ENCODE results near the gene ITGB6. TPM values are rescaled to one million over a fixed set of nuclear protein-coding genes. Genes with fewer than 3 reads are reported as not detected.
A peak's percentile ranks its signal among the peaks of the same experiment; 100 is the strongest.

The ITGB6 gene
- total RNA-seq, 4 donors from 2014 or later = 11.1 to 17.2 (median 13.4) TPM

DNA sequence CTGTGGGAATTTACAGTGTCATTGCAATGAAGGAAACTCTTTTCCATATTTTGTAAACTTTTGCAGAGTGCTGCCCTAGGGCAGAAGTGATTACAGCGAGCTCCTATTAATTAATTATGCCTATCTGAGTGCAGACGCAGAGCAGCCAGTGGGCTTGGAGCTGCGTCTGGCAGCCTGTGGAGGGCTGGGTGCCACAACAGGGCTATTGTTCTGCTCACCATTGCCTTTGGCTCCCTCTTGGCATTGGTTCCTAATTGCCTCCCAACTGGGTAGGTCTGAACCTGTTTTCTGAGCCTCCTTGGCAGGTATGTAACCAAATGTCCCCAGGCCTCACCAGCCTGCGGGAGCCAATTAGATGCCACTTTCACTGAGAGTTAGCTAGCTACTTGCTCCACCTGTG, 25.6 kb upstream of the ITGB6 start:
- no peaks in the 10 kb centered on the region for H3K27me3 ChIP-seq
- no peak for TF ChIP-seq POLR2A (IDR thresholded peaks at IDR 0.05)
- H3K4me1 ChIP-seq = peaks cover 36 to 72% of the 10 kb centered on the region in 2 donors
- H3K27ac ChIP-seq = peak overlapping the region in 1 of 3 donors; percentile 31
- DNase-seq = no peak
- H3K4me3 ChIP-seq (replicated peaks in 1 of 3) = no peak overlapping the region
- H3K36me3 ChIP-seq = no peaks in the 10 kb centered on the region
- H3K9me3 ChIP-seq = no peaks in the 10 kb centered on the region
- intact Hi-C loops (cut with DNase I) = no loop called here
- 90 to 91% methylated on average over 4 of the region's 4 CpGs for WGBS, 2 donors

DNA sequence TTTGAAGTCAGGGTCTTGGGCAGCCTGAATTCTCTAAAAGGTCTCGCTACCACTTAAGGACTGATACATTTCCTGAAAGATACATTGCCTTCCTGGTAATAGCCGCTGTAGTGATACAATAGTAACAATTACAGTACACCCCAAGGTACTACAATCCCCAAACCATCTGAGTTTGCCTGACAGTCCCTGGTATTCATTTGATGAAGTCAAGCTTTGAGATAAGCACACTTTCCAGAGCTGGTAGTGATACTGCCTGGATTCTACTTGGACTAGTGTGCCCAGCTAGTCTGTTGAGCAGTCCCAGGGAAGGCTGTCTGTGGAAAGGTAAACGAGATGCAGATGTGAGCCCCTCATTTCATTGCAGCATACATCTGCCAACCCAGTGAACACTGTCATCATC, 24.4 kb upstream of the ITGB6 start:
- Histone ChIP-seq H3K27me3 (no peaks in the 10 kb centered on the region), H3K4me1 (peaks cover 39 to 78% of the 10 kb centered on the region in 2 donors), H3K9me3 (no peaks in the 10 kb centered on the region), H3K36me3 (no peaks in the 10 kb centered on the region), H3K27ac (peak overlapping the region in 1 of 3 donors; percentile 96), H3K4me3 (replicated peaks in 1 of 3) (no peak overlapping the region)
- no peak for DNase-seq
- WGBS, 2 donors = 94 to 100% methylated on average over 3 of the region's 3 CpGs
- no peak for TF ChIP-seq POLR2A (IDR thresholded peaks at IDR 0.05)
- TF ChIP-seq, protein P1, sequence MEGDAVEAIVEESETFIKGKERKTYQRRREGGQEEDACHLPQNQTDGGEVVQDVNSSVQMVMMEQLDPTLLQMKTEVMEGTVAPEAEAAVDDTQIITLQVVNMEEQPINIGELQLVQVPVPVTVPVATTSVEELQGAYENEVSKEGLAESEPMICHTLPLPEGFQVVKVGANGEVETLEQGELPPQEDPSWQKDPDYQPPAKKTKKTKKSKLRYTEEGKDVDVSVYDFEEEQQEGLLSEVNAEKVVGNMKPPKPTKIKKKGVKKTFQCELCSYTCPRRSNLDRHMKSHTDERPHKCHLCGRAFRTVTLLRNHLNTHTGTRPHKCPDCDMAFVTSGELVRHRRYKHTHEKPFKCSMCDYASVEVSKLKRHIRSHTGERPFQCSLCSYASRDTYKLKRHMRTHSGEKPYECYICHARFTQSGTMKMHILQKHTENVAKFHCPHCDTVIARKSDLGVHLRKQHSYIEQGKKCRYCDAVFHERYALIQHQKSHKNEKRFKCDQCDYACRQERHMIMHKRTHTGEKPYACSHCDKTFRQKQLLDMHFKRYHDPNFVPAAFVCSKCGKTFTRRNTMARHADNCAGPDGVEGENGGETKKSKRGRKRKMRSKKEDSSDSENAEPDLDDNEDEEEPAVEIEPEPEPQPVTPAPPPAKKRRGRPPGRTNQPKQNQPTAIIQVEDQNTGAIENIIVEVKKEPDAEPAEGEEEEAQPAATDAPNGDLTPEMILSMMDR (IDR thresholded peaks at IDR 0.05) = no peak
- intact Hi-C loops (cut with DNase I) = no loop called here

DNA sequence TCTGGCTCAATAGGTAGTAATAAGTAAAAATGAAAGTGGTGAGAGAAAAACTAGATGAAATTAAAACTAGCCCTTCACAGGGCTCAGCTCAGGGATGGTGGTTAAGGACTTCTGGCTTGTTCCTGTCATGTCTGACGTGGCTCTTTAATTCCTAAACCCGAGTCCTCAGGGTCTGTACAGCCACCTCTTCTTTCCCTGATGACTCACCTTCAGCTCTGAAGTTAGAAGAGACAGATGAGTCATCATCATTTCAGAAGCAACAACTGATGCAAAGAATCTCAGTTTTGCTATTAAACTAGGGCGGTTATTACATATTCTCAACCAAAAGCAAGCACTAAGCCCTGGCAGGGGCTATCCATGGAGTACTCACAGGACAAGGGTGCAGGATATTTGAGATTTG, 24.0 kb upstream of the ITGB6 start:
- Histone ChIP-seq H3K9me3 (no peaks in the 10 kb centered on the region), H3K27me3 (no peaks in the 10 kb centered on the region), H3K4me3 (replicated peaks in 1 of 3) (no peak overlapping the region), H3K27ac (peak overlapping the region in 2 of 3 donors; percentile 11 to 96), H3K4me1 (peaks cover 39 to 78% of the 10 kb centered on the region in 2 donors), H3K36me3 (no peaks in the 10 kb centered on the region)
- TF ChIP-seq, protein P1 (IDR thresholded peaks at IDR 0.05) = no peak
- no peak for TF ChIP-seq POLR2A (IDR thresholded peaks at IDR 0.05)
- no peak for DNase-seq
- WGBS, 2 donors = 56 to 76% methylated on average over 3 of the region's 3 CpGs
- intact Hi-C loops (cut with DNase I) = no loop called here

DNA sequence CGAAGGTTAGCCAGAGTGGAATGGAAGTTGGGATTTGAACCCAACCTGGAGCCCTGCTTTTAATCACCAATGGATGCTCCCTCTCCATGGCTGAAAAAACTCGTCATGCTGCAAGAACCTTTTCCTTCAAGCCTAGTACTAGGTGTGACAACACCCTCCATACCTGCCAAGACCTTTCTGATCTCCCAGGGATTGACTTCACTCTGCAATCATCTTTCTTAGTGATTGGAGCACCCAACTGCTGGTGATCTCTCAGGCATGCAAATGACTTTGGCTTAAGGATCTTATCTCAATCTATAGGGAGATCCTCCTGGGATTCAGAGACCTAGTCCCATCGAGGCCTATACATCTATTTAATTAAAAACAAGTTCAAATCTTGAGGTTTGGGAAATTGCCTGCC, 23.5 kb upstream of the ITGB6 start:
- Histone ChIP-seq H3K9me3 (no peaks in the 10 kb centered on the region), H3K4me3 (replicated peaks in 1 of 3) (no peak overlapping the region), H3K4me1 (peaks cover 37 to 73% of the 10 kb centered on the region in 2 donors), H3K36me3 (no peaks in the 10 kb centered on the region), H3K27ac (peak overlapping the region in 2 of 3 donors; percentile 11 to 96), H3K27me3 (no peaks in the 10 kb centered on the region)
- no peak for TF ChIP-seq POLR2A (IDR thresholded peaks at IDR 0.05)
- TF ChIP-seq, protein P1 (IDR thresholded peaks at IDR 0.05) = no peak
- no peak for DNase-seq
- WGBS, 2 donors = 85 to 90% methylated on average over 3 of the region's 3 CpGs
- intact Hi-C loops (cut with DNase I) = no loop called here

DNA sequence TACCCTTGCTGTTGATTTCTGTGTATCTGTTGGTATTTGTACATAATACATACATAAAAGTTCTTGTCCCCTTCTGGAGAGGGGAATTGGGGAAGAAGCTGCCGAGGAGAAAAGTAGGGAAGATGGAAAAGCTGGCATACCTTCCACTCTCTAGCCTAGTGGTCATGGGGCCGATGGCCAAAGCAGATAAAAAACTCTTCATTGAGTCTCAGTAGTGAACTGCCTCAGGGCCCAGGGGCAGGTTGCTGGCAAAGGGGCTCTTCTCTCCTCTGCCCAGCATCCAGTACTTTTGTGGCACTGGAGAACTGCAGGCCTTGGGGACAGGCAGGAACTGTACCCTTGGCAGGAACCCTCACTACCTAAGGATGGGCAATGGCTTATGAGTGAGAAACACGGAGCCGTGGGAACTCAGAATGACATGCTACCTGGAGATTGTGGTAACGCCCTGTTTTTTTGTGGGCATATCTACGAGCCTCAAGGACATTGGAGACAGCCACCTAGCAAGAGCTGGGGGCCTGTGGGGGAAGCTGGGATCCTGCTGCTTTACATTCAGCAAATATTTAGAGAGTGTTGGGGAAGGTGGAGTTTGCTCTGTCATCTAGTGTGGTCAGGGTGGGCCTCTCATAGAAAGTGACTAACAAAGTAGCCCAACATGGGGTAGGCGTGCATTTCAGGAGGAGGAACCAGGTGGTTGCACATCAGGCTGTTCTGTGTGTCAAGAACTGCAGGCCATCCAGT, 22.6 kb upstream of the ITGB6 start:
- H3K27ac ChIP-seq = peak overlapping the region in 2 of 3 donors; percentile 95 to 96
- no peaks in the 10 kb centered on the region for H3K36me3 ChIP-seq
- TF ChIP-seq, protein P1 (IDR thresholded peaks at IDR 0.05) = no peak
- no peak for TF ChIP-seq POLR2A (IDR thresholded peaks at IDR 0.05)
- WGBS, 2 donors = 85 to 88% methylated on average over 7 of the region's 7 CpGs
- H3K9me3 ChIP-seq = no peaks in the 10 kb centered on the region
- H3K4me3 ChIP-seq (replicated peaks in 1 of 3) = no peak overlapping the region
- no peak for DNase-seq
- H3K4me1 ChIP-seq = peaks cover 28 to 64% of the 10 kb centered on the region in 2 donors
- intact Hi-C loops (cut with DNase I) = no loop called here
- H3K27me3 ChIP-seq = no peaks in the 10 kb centered on the region

Measured in thyroid gland (tissue), 4 donors.